K562 (cell line): ENCODE results near the gene ANO8. TPM values are rescaled to one million over a fixed set of nuclear protein-coding genes. Genes with fewer than 3 reads are reported as not detected.
A peak's percentile ranks its signal among the peaks of the same experiment; 100 is the strongest.

Experiments used
- CTBP1 ChIP-seq: fragments of 450-650 bp; IDR thresholded peaks from 2 replicates; pipeline ENCODE4 v1.6.1; 2016; ENCODE audit warnings: borderline replicate concordance
- ELF2 ChIP-seq: fragments of 250-450 bp; sonication (Bioruptor Pico); IDR thresholded peaks from 2 replicates; pipeline ENCODE4 v1.5.0; 2021; ENCODE audit warnings: mild to moderate bottlenecking
- ERF ChIP-seq: fragments of 450-650 bp; formaldehyde crosslinking; IDR thresholded peaks from 2 replicates; pipeline ENCODE4 v1.4.0; 2020; ENCODE audit warnings: mild to moderate bottlenecking, mixed read lengths
- ESRRA ChIP-seq: fragments of 450-650 bp; IDR thresholded peaks from 2 replicates; pipeline ENCODE4 v1.6.1; 2014; ENCODE audit warnings: low read depth, mild to moderate bottlenecking, moderate library complexity, borderline replicate concordance
- ILK ChIP-seq: fragments of 450-650 bp; IDR thresholded peaks from 2 replicates; pipeline ENCODE4 v1.6.1; 2016; ENCODE audit warnings: missing genetic modification characterization, low read depth, mild to moderate bottlenecking, missing compliant biosample characterization, moderate library complexity, borderline replicate concordance
- KAT2B ChIP-seq: IDR thresholded peaks from one replicate; pipeline ENCODE4 v1.6.1; 2012; ENCODE audit warnings: low read depth, mild to moderate bottlenecking, control low read depth, inconsistent platforms, low read length, moderate library complexity
- KAT7 ChIP-seq: sonication (generic); formaldehyde crosslinking; IDR thresholded peaks from 2 replicates; pipeline ENCODE4 v1.8.0; 2022; ENCODE audit warnings: missing genetic modification reagents, mild to moderate bottlenecking, borderline replicate concordance
- MBD2 ChIP-seq: sonication (generic); IDR thresholded peaks from 2 replicates; pipeline ENCODE4 v1.6.1; 2016; ENCODE audit warnings: low read depth, borderline replicate concordance
- ZNF780A ChIP-seq: fragments of 250-450 bp; sonication (Bioruptor Pico); IDR thresholded peaks from 2 replicates; pipeline ENCODE4 v1.5.0; 2021; ENCODE audit warnings: mild to moderate bottlenecking
- polyA plus RNA-seq, 8 experiments: library from polyadenylated mRNA; depleted of rRNA in 4 of 8; stranded (reverse) in 5 of 8; unstranded in 3 of 8; fragments of >200 nt; fragmentation: Nextera tagmentation in 2 of 8; fragmentation: Illumina TruSeq in 1 of 8; extraction: Ambion mirVana in 2 of 8; extraction: Trizol in 1 of 8; gene quantifications; 2 replicates each; pipeline versions ENCODE4 v1.2.1 to v1.2.3, GENCODE V29; 2011 to 2014; ENCODE audit warnings: inconsistent platforms in 1 of 8, missing spikeins in 1 of 8
- total RNA-seq, 7 experiments: library from RNA; depleted of rRNA in 6 of 7; stranded (reverse); fragments of >200 nt in 6 of 7; fragmentation: Illumina TruSeq in 2 of 7; extraction: Trizol in 2 of 7; gene quantifications; 2 replicates each; pipeline versions ENCODE4 v1.2.1 to v1.2.3, GENCODE V29; 2011 to 2021; ENCODE audit warnings: low replicate concordance in 1 of 7
- TF ChIP-seq, protein P1 (sequence below): fragments of 450-650 bp; IDR thresholded peaks from 2 replicates; pipeline ENCODE4 v1.6.1; 2014; ENCODE audit warnings: low read depth, mild to moderate bottlenecking, moderate library complexity, borderline replicate concordance
- TF ChIP-seq, protein P2 (sequence below), 2 experiments: fragments of 450-650 bp in 1 of 2; sonication (generic) in 1 of 2; formaldehyde crosslinking in 1 of 2; IDR thresholded peaks; 2 replicates each; pipeline versions ENCODE4 v1.7.1 to v1.9.0; 2016 to 2022; ENCODE audit warnings: inconsistent platforms in 1 of 2, mild to moderate bottlenecking in 1 of 2, missing genetic modification reagents in 1 of 2
- TF ChIP-seq, protein P3 (sequence below): fragments of 450-650 bp; IDR thresholded peaks from 2 replicates; pipeline ENCODE4 v1.6.1; 2016; ENCODE audit warnings: borderline replicate concordance

Gene ANO8
- total and polyA plus RNA-seq, 9 of the 15 experiments (the other 6 are each of a cell fraction or from before 2014, with no cell fraction given) = 0.07 to 7.6 (median 2.3) TPM; not detected in 1

DNA sequence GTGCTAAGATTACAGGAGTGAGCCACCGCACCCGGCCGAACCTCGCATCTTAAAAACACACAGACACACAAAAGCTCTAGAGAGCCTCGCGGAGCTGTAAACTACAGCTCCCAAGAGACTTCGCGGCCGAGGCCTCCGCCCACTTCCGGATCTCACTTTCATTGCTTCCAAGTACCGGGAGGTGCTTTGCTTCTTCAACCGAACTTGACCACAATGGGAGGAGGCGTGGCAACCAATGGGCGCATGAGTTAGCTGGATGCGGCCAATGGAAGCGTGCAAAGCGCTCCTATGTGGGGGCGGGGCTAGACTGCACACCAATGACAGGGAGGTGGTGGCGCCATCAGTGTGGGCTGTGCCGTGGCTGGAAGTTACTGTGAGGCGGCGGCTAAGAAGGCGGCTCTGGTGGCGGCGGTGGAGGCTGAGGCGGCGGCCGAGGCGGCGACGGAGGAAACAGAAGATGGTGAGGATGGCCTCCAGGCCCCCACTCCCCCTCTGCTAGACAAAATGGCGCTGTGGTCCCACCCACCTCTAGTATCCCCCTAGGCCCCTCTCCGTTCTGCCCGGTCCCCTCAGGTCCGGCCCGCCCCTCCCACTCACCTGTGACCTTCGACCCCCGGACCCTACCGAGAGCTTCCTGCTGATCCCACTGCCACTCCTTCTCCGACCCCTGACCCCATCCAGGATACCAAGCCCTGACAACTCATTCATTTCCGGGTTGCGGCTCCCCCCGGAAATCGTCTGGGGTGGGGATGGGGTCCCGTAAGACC is 25.3 kb downstream of the ANO8 start, which contains the start of gene DDA1 (continued):
- TF ChIP-seq, protein P1, sequence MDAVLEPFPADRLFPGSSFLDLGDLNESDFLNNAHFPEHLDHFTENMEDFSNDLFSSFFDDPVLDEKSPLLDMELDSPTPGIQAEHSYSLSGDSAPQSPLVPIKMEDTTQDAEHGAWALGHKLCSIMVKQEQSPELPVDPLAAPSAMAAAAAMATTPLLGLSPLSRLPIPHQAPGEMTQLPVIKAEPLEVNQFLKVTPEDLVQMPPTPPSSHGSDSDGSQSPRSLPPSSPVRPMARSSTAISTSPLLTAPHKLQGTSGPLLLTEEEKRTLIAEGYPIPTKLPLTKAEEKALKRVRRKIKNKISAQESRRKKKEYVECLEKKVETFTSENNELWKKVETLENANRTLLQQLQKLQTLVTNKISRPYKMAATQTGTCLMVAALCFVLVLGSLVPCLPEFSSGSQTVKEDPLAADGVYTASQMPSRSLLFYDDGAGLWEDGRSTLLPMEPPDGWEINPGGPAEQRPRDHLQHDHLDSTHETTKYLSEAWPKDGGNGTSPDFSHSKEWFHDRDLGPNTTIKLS = peak; percentile 76
- TF ChIP-seq MBD2 (peak; percentile 100), ZNF780A (CRISPR knock-in tag) (no peak), ERF (CRISPR knock-in tag) (no peak), KAT2B (no peak), ESRRA (peak; percentile 81; the same call in 1 of the 2 replicates), KAT7 (CRISPR knock-in tag) (peak; percentile 85), ILK (tag) (no peak), ELF2 (peak; percentile 74), CTBP1 (peak; percentile 50; the same call in 1 of the 2 replicates)
- TF ChIP-seq, protein P2, sequence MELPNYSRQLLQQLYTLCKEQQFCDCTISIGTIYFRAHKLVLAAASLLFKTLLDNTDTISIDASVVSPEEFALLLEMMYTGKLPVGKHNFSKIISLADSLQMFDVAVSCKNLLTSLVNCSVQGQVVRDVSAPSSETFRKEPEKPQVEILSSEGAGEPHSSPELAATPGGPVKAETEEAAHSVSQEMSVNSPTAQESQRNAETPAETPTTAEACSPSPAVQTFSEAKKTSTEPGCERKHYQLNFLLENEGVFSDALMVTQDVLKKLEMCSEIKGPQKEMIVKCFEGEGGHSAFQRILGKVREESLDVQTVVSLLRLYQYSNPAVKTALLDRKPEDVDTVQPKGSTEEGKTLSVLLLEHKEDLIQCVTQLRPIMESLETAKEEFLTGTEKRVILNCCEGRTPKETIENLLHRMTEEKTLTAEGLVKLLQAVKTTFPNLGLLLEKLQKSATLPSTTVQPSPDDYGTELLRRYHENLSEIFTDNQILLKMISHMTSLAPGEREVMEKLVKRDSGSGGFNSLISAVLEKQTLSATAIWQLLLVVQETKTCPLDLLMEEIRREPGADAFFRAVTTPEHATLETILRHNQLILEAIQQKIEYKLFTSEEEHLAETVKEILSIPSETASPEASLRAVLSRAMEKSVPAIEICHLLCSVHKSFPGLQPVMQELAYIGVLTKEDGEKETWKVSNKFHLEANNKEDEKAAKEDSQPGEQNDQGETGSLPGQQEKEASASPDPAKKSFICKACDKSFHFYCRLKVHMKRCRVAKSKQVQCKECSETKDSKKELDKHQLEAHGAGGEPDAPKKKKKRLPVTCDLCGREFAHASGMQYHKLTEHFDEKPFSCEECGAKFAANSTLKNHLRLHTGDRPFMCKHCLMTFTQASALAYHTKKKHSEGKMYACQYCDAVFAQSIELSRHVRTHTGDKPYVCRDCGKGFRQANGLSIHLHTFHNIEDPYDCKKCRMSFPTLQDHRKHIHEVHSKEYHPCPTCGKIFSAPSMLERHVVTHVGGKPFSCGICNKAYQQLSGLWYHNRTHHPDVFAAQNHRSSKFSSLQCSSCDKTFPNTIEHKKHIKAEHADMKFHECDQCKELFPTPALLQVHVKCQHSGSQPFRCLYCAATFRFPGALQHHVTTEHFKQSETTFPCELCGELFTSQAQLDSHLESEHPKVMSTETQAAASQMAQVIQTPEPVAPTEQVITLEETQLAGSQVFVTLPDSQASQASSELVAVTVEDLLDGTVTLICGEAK (IDR thresholded peaks at IDR 0.05) = peak; percentile 93
- TF ChIP-seq, protein P2 (CRISPR knock-in tag; IDR thresholded peaks at IDR 0.05) = no peak
- TF ChIP-seq, protein P3, sequence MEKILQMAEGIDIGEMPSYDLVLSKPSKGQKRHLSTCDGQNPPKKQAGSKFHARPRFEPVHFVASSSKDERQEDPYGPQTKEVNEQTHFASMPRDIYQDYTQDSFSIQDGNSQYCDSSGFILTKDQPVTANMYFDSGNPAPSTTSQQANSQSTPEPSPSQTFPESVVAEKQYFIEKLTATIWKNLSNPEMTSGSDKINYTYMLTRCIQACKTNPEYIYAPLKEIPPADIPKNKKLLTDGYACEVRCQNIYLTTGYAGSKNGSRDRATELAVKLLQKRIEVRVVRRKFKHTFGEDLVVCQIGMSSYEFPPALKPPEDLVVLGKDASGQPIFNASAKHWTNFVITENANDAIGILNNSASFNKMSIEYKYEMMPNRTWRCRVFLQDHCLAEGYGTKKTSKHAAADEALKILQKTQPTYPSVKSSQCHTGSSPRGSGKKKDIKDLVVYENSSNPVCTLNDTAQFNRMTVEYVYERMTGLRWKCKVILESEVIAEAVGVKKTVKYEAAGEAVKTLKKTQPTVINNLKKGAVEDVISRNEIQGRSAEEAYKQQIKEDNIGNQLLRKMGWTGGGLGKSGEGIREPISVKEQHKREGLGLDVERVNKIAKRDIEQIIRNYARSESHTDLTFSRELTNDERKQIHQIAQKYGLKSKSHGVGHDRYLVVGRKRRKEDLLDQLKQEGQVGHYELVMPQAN = peak; percentile 72
